Activated T-helper 1 cell treated with anti-CD3 and anti-CD28 coated beads, Interleukin-12 subunit alpha, Interleukin-12 subunit beta, Interleukin-2, Interleukin-4 antibody, amounts not matched to agents 30 ng/mL and 10 ng/mL and 1 ng/mL, durations not matched to agents 14 hours and 24 hours and 36 hours (primary cell): ENCODE data around the gene NDST3. TPM values are rescaled to one million over a fixed set of nuclear protein-coding genes. Genes with fewer than 3 reads are reported as not detected.
A peak's percentile ranks its signal among the peaks of the same experiment; 100 is the strongest.

Experiments used
- DNase-seq: peaks from one replicate; pipeline ENCODE4 v3.0.0; 2021; ENCODE audit warnings: low spot score
- H3K27ac Mint-ChIP-seq: one replicate; pipeline ENCODE4 v1.8.0; 2021; ENCODE audit warnings: mild to moderate bottlenecking, mixed read lengths
- H3K27me3 Mint-ChIP-seq: one replicate; pipeline ENCODE4 v1.8.0; 2022; ENCODE audit warnings: mild to moderate bottlenecking, moderate library complexity, mixed read lengths; ENCODE audit not compliant: insufficient read depth
- H3K36me3 Mint-ChIP-seq: one replicate; pipeline ENCODE4 v1.8.0; 2021; ENCODE audit warnings: low read depth, mixed read lengths
- H3K4me1 Mint-ChIP-seq: one replicate; pipeline ENCODE4 v1.8.0; 2021; ENCODE audit warnings: low read depth, mixed read lengths
- H3K4me3 Mint-ChIP-seq: one replicate; pipeline ENCODE4 v1.8.0; 2021; ENCODE audit warnings: mild to moderate bottlenecking, moderate library complexity, mixed read lengths
- H3K9me3 Mint-ChIP-seq: one replicate; pipeline ENCODE4 v1.8.0; 2021; ENCODE audit warnings: mixed read lengths
- intact Hi-C: fragments of 100-400 bp; cut with micrococcal nuclease; formaldehyde crosslinking; loops from one replicate; pipeline ENCODE4 v1.15.1; 2024
- total RNA-seq: library from RNA; stranded (reverse); gene quantifications from 2 replicates; pipeline ENCODE4 v1.2.3, GENCODE V29; 2022

The NDST3 gene
- not detected in 2 replicates for total RNA-seq

- no peaks in the 10 kb centered on the region for H3K9me3 Mint-ChIP-seq
- H3K27ac Mint-ChIP-seq = no peak within 1 kb of the TSS
- peaks cover 3% of the 10 kb centered on the region for H3K36me3 Mint-ChIP-seq
- intact Hi-C loops = no loop called here
- peaks cover 45% of the 10 kb centered on the region for H3K27me3 Mint-ChIP-seq
- no peak for DNase-seq
- H3K4me1 Mint-ChIP-seq = peaks cover 5% of the 10 kb centered on the region
- peak within 1 kb of the TSS; percentile 41 for H3K4me3 Mint-ChIP-seq
Observed at GRCh38 chr4:118034053-118034785, at the start of gene NDST3. Gene NDST3 (plus strand): TSS chr4:118034486. CDS start chr4:118053911, 19,425 bp downstream.

- Mint-ChIP-seq H3K27me3 (peaks cover 4% of the 10 kb centered on the region), H3K9me3 (no peaks in the 10 kb centered on the region), H3K4me3 (no peak overlapping the region), H3K27ac (no peak overlapping the region), H3K36me3 (no peaks in the 10 kb centered on the region), H3K4me1 (peaks cover 7% of the 10 kb centered on the region)
- DNase-seq = no peak
- intact Hi-C loops = no loop called here
Observed at GRCh38 chr4:117986321-117986720, 48.0 kb upstream of the NDST3 start.

DNA sequence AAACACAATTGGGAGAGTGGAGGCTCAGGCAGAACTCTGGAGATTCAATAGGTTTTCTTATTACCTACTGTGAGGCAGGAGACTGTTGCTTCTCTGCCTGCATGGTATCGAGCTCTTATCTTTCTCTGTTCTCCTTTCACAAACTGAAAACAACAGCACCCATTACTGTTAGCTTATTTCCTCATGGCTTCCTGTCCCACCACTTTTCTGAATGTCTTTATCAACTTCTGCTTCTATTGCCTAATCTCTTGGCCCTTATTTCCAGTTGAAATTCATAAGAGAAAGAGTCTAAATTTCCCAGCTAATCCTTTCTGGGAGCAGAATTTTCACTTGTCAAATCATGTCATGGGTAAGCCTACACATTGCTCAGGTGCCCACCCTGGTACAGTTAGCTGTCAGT lies 46.8 kb upstream of the NDST3 start:
- DNase-seq = no peak
- Mint-ChIP-seq H3K36me3 (no peaks in the 10 kb centered on the region), H3K27ac (no peak overlapping the region)

DNA sequence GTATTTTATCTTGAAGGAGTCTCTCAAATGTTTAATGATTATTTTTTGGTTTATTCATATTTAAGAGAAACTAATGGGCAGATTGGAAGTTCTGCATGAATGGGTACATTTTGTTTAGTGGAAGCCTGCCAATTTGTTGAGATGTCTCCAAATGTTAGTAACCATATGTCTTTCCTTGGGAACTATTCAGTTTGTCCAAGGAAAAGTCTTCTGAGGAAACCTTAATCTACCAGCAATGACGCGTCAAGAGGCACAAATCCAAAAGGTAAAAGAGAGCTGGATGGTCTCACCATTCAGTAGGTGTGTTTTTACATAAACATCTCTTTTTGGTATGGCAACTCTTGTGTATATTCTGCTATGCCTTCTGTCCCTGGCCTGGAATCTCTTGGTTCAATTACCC lies 37.4 kb upstream of the NDST3 start:
- H3K27me3 Mint-ChIP-seq = peaks cover 2% of the 10 kb centered on the region

More for the DNA sequence above, 46.8 kb upstream of the NDST3 start:
- H3K4me1 Mint-ChIP-seq = peaks cover 7% of the 10 kb centered on the region
- intact Hi-C loops = no loop called here
- no peak overlapping the region for H3K4me3 Mint-ChIP-seq
- H3K27me3 Mint-ChIP-seq = peaks cover 4% of the 10 kb centered on the region
- no peaks in the 10 kb centered on the region for H3K9me3 Mint-ChIP-seq

DNA sequence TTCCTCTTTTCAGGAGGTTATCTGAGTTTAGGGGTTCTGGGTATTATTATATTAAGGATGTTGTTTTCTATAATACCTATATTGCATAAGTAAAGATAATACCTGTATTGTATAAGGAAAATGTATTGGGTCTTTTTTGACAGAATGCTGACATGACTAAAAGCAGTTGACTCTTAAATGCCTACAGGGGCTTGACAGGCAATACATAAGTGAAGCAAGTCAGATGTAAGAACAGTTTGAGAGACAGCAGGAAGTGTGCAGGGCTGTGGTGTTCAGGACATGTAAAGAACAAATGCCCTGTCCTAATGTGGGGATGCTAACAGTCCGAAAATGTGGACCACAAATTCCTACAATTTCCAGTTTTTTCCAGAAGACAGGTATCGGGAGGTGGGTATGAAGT lies 30.2 kb upstream of the NDST3 start:
- Mint-ChIP-seq H3K9me3 (no peaks in the 10 kb centered on the region), H3K4me3 (no peak overlapping the region), H3K4me1 (no peaks in the 10 kb centered on the region), H3K27ac (no peak overlapping the region), H3K27me3 (peaks cover 4% of the 10 kb centered on the region), H3K36me3 (no peaks in the 10 kb centered on the region)
- no peak for DNase-seq
- intact Hi-C loops = no loop called here

More for the DNA sequence above, 37.4 kb upstream of the NDST3 start:
- Mint-ChIP-seq H3K4me1 (no peaks in the 10 kb centered on the region), H3K27ac (no peak overlapping the region), H3K4me3 (no peak overlapping the region), H3K36me3 (no peaks in the 10 kb centered on the region), H3K9me3 (no peaks in the 10 kb centered on the region)
- intact Hi-C loops = no loop called here
- no peak for DNase-seq

DNA sequence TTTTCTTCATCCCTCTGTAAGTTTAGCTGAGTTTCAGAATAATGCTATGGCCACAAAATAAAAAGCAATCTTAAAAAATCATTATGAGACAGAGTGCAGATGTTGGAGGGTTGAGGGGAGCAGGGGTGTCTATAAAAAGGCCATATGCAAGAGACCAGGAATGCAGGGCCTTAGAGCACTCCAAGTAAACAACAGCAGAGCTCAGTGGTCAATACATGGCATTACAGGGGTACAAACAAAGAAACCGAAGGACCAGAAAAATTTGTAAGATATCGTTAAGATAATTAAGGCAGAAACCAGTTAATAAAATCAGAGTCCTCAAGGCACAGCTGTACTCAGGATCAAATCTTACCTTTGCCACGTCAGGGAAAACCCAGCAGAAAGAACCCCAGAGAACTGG lies 28.4 kb upstream of the NDST3 start:
- Mint-ChIP-seq H3K27ac (no peak overlapping the region), H3K4me3 (no peak overlapping the region), H3K9me3 (no peaks in the 10 kb centered on the region), H3K36me3 (no peaks in the 10 kb centered on the region), H3K4me1 (no peaks in the 10 kb centered on the region), H3K27me3 (peaks cover 4% of the 10 kb centered on the region)
- intact Hi-C loops = no loop called here
- no peak for DNase-seq

- intact Hi-C loops = no loop called here
- H3K9me3 Mint-ChIP-seq = no peaks in the 10 kb centered on the region
- no peak overlapping the region for H3K4me3 Mint-ChIP-seq
- no peak overlapping the region for H3K27ac Mint-ChIP-seq
- peaks cover 1% of the 10 kb centered on the region for H3K27me3 Mint-ChIP-seq
- no peaks in the 10 kb centered on the region for H3K36me3 Mint-ChIP-seq
- no peaks in the 10 kb centered on the region for H3K4me1 Mint-ChIP-seq
- DNase-seq = no peak
Observed at GRCh38 chr4:118012142-118012541, 22.1 kb upstream of the NDST3 start.

GRCh38 chr4:118014831-118015230 lies 19.5 kb upstream of the NDST3 start:
- H3K4me3 Mint-ChIP-seq = no peak overlapping the region
- H3K27ac Mint-ChIP-seq = no peak overlapping the region
- no peaks in the 10 kb centered on the region for H3K4me1 Mint-ChIP-seq
- DNase-seq = no peak
- intact Hi-C loops = no loop called here
- no peaks in the 10 kb centered on the region for H3K36me3 Mint-ChIP-seq
- peaks cover 1% of the 10 kb centered on the region for H3K27me3 Mint-ChIP-seq
- H3K9me3 Mint-ChIP-seq = no peaks in the 10 kb centered on the region

GRCh38 chr4:118018381-118019145 lies 15.7 kb upstream of the NDST3 start:
- H3K36me3 Mint-ChIP-seq = no peaks in the 10 kb centered on the region
- intact Hi-C loops = no loop called here
- DNase-seq = no peak
- no peaks in the 10 kb centered on the region for H3K9me3 Mint-ChIP-seq
- H3K27ac Mint-ChIP-seq = no peak overlapping the region
- H3K4me3 Mint-ChIP-seq = no peak overlapping the region
- H3K4me1 Mint-ChIP-seq = no peaks in the 10 kb centered on the region
- no peaks in the 10 kb centered on the region for H3K27me3 Mint-ChIP-seq

- no peaks in the 10 kb centered on the region for H3K4me1 Mint-ChIP-seq
- H3K9me3 Mint-ChIP-seq = no peaks in the 10 kb centered on the region
- peaks cover 13% of the 10 kb centered on the region for H3K27me3 Mint-ChIP-seq
- no peak for DNase-seq
- intact Hi-C loops = no loop called here
- no peak overlapping the region for H3K27ac Mint-ChIP-seq
- H3K36me3 Mint-ChIP-seq = no peaks in the 10 kb centered on the region
- no peak overlapping the region for H3K4me3 Mint-ChIP-seq
Observed at GRCh38 chr4:118026806-118027205, 7.5 kb upstream of the NDST3 start.

GRCh38 chr4:118029224-118029623 lies 5.1 kb upstream of the NDST3 start:
- Mint-ChIP-seq H3K9me3 (no peaks in the 10 kb centered on the region), H3K4me1 (peaks cover 3% of the 10 kb centered on the region), H3K4me3 (no peak overlapping the region), H3K27me3 (peaks cover 30% of the 10 kb centered on the region), H3K36me3 (peaks cover 2% of the 10 kb centered on the region), H3K27ac (no peak overlapping the region)
- intact Hi-C loops = no loop called here
- DNase-seq = no peak

DNA sequence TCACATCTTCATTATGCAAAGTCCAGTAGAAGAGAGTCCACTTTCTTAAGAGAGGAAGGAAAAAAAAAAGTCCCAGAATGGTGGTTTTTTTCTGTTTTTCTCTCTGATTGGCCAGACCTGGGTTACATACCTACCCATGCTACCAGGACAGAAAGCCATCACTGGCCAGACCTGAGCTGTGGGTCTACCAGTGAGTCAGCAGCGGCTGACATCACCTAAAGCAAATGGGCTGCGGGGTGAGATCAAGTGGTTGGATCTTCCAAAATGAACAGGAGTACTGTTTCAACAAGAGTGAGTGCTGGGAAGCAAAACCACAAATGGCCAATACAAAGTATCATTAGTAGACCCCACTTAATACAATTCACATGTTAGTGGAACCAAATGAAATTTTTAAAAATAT lies 1.6 kb upstream of the NDST3 start:
- peak overlapping the region; percentile 37 for H3K4me3 Mint-ChIP-seq
- intact Hi-C loops = no loop called here
- no peak overlapping the region for H3K27ac Mint-ChIP-seq
- H3K9me3 Mint-ChIP-seq = no peaks in the 10 kb centered on the region
- no peak for DNase-seq
- peaks cover 3% of the 10 kb centered on the region for H3K36me3 Mint-ChIP-seq
- H3K27me3 Mint-ChIP-seq = peaks cover 47% of the 10 kb centered on the region
- peaks cover 5% of the 10 kb centered on the region for H3K4me1 Mint-ChIP-seq
